Stomach (tissue), 9 donors: ENCODE data around the gene FANCC. TPM values are rescaled to one million over a fixed set of nuclear protein-coding genes. Genes with fewer than 3 reads are reported as not detected.

Source experiments
- DNase-seq, 2 donors: peaks; one replicate each; pipeline versions ENCODE4 v3.0.0 to v3.0.0-alpha.2; 2013 to 2019
- H3K27ac ChIP-seq, 5 donors: fragments of 200-600 bp in 4 of 5; sonication (generic) in 4 of 5; one replicate each; pipeline ENCODE4 v1.5.1; 2013 to 2019; ENCODE audit warnings: mild to moderate bottlenecking in 1 of 5, moderate library complexity in 1 of 5
- H3K27me3 ChIP-seq, 3 donors: fragments of 200-600 bp; sonication (generic); one replicate each; pipeline ENCODE4 v1.5.1; 2017 to 2019; ENCODE audit warnings: mixed run types in 1 of 3
- H3K36me3 ChIP-seq, 4 donors: fragments of 200-600 bp; sonication (generic); 1 replicate in 3 of 4; 2 replicates in 1 of 4; pipeline ENCODE4 v1.5.1; 2016 to 2019
- H3K4me1 ChIP-seq, 4 donors: fragments of 200-600 bp; sonication (generic); one replicate each; pipeline ENCODE4 v1.5.1; 2016 to 2019
- H3K4me3 ChIP-seq, 4 donors: fragments of 200-600 bp; sonication (generic) in 3 of 4; one replicate each; pipeline ENCODE4 v1.5.1; 2016 to 2019; ENCODE audit warnings: mild to moderate bottlenecking in 1 of 4
- H3K9me3 ChIP-seq, 4 donors: fragments of 200-600 bp; sonication (generic); one replicate each; pipeline ENCODE4 v1.5.1; 2016 to 2019
- EP300 ChIP-seq: sonication (generic); formaldehyde crosslinking; IDR thresholded peaks from one replicate; pipeline ENCODE4 v1.6.1; 2017; ENCODE audit warnings: antibody characterized with exemption
- POLR2A ChIP-seq, 4 donors: fragments of 450-650 bp; IDR thresholded peaks; one replicate each; pipeline ENCODE4 v1.6.1; 2016; ENCODE audit warnings: antibody characterized with exemption in 4 of 4, control low read depth in 2 of 4, mild to moderate bottlenecking in 1 of 4, moderate library complexity in 1 of 4
- POLR2AphosphoS5 ChIP-seq, 3 donors: sonication (generic); formaldehyde crosslinking; IDR thresholded peaks; one replicate each; pipeline ENCODE4 v1.6.1; 2016; ENCODE audit warnings: antibody characterized with exemption in 3 of 3
- WGBS, 5 donors: extraction: QIAGEN DNeasy Blood & Tissue Kit in 3 of 5; methylation state at CpG; one replicate each; pipeline versions ENCODE4 v1.1.5 to v1.1.7; 2013 to 2018; 5-methylcytosine and 5-hydroxymethylcytosine counted together
- intact Hi-C: fragments of 100-400 bp; cut with DNase I; formaldehyde crosslinking; loops from one replicate; pipeline ENCODE4 v1.15.1; 2023; ENCODE audit warnings: low total_unique reads
- polyA plus RNA-seq, 3 donors: library from polyadenylated mRNA; stranded (reverse); fragments of 200-250 nt; gene quantifications; one replicate each; pipeline ENCODE4 v1.2.3, GENCODE V29; 2013
- total RNA-seq, 5 donors: library from RNA; depleted of rRNA; stranded (reverse); fragments of >200 nt; gene quantifications; one replicate each; pipeline versions ENCODE4 v1.1.0 to v1.2.3, GENCODE V29; 2014 to 2016
- TF ChIP-seq, protein P1 (sequence below), 7 experiments: fragments of 450-650 bp in 4 of 7; fragments of 200-600 bp in 3 of 7; sonication (generic) in 3 of 7; IDR thresholded peaks; one replicate each; pipeline ENCODE4 v1.5.1; 2016 to 2019; ENCODE audit warnings: antibody characterized with exemption in 7 of 7, control low read depth in 2 of 7, mild to moderate bottlenecking in 1 of 7
- donor health status: healthy with polysubstance abuse.
- donor health status: Bipolar disorder and iron deficiency.
- donor health status: healthy.

Gene FANCC
- total and polyA plus RNA-seq, 8 donors = 3.1 to 24.5 (median 7.1) TPM

DNA sequence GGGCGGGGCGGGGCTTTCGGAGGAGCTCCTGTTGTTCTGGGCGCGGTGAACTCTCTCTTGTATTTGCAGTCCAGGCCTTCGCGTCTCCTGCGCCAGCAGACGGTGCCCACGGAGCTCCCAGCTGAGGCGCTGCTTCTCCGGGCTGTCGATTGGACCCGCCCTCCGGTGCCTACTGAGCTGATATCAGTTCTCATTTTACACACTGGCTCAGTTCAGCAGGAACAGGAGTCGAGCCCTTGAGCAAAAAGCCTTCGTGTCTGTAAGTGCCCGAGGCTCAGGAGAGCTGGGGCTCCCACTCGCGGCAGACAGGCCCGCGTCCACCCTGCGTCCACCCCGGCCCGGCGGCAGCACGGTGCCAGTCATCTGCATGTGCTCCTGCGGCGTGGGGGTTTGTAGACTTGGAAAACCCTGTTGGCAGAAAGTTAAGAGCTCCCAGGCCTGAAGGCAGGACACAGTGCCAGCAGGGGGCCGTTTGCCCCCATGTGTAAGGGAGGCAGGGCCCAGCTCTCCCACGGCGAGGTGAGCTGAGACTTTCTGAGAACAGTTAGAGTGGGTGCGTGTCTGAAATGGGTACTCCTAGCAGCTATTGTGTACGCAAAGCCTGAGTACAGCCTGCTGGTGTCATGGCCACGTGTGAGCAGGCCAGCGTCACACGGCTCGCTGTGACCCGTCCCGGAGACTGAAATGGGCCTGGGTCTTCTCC lies 231.5 kb downstream of the FANCC start:
- DNase-seq = peak; percentile 77 to 91
- H3K27me3 ChIP-seq = no peaks in the 10 kb centered on the region
- peak overlapping the region; percentile 73 to 91 (median 82) for H3K27ac ChIP-seq
- H3K4me1 ChIP-seq = peaks cover 53 to 99% (median 76%) of the 10 kb centered on the region in 4 donors
- peaks cover 36 to 76% (median 55%) of the 10 kb centered on the region in 4 donors for H3K36me3 ChIP-seq
- TF ChIP-seq POLR2A (IDR thresholded peaks at IDR 0.05) (no peak), EP300 (no peak), POLR2AphosphoS5 (IDR thresholded peaks at IDR 0.05) (peak in 1 of 3 donors; percentile 38)
- TF ChIP-seq, protein P1, sequence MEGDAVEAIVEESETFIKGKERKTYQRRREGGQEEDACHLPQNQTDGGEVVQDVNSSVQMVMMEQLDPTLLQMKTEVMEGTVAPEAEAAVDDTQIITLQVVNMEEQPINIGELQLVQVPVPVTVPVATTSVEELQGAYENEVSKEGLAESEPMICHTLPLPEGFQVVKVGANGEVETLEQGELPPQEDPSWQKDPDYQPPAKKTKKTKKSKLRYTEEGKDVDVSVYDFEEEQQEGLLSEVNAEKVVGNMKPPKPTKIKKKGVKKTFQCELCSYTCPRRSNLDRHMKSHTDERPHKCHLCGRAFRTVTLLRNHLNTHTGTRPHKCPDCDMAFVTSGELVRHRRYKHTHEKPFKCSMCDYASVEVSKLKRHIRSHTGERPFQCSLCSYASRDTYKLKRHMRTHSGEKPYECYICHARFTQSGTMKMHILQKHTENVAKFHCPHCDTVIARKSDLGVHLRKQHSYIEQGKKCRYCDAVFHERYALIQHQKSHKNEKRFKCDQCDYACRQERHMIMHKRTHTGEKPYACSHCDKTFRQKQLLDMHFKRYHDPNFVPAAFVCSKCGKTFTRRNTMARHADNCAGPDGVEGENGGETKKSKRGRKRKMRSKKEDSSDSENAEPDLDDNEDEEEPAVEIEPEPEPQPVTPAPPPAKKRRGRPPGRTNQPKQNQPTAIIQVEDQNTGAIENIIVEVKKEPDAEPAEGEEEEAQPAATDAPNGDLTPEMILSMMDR (IDR thresholded peaks at IDR 0.05) = no peak
- WGBS, 5 donors = 37 to 60% (median 52%) methylated on average over 35 to 40 of the region's 40 CpGs
- no peak overlapping the region for H3K4me3 ChIP-seq
- intact Hi-C loops = no loop called here
- H3K9me3 ChIP-seq = no peaks in the 10 kb centered on the region

DNA sequence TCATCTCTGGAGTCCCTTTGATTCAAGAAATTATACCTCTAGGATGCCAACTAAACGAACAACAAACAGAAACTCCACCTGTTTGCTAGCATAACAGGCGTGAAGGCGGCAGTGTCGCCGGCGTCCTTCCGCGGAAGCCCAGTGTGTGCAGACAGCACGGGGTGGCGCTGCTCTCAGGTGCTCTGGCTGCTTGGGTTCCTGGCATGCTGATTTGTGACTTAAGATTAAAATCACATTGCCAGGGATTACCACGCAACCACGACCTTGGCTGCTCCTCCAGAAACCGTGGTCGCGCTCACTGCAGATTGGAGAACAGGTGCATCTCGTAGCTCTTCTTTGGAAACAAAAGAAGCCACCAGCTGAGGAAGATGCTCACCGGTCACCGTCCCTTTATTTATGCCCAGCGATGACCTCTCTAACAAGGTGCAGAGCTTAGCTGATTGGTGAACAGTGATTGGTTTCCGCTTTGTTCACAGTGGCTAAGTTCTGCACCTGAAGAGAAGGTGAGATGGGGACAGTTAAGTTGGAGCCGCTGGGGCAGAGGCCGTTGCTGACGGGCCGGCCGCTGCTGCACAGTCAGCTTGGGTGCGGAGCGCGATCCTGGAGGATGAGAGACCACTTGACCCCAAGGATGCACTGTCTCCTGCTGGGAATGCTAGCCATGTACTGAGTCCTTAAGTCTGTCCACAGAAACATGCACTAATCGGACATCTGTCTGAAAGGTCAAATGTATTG lies 232.3 kb downstream of the FANCC start:
- Histone ChIP-seq H3K27ac (peak overlapping the region; percentile 73 to 91 (median 82)), H3K9me3 (no peaks in the 10 kb centered on the region), H3K4me1 (peaks cover 45 to 99% (median 74%) of the 10 kb centered on the region in 4 donors), H3K27me3 (no peaks in the 10 kb centered on the region), H3K36me3 (peaks cover 44 to 84% (median 62%) of the 10 kb centered on the region in 4 donors), H3K4me3 (no peak overlapping the region)
- WGBS, 5 donors = 56 to 82% (median 69%) methylated on average over 26 to 29 of the region's 29 CpGs
- DNase-seq = peak in 1 of 2 donors; percentile 65
- TF ChIP-seq POLR2AphosphoS5 (IDR thresholded peaks at IDR 0.05) (peak in 1 of 3 donors; percentile 11), EP300 (no peak), POLR2A (IDR thresholded peaks at IDR 0.05) (no peak)
- TF ChIP-seq, protein P1 (IDR thresholded peaks at IDR 0.05) = no peak
- intact Hi-C loops = no loop called here

DNA sequence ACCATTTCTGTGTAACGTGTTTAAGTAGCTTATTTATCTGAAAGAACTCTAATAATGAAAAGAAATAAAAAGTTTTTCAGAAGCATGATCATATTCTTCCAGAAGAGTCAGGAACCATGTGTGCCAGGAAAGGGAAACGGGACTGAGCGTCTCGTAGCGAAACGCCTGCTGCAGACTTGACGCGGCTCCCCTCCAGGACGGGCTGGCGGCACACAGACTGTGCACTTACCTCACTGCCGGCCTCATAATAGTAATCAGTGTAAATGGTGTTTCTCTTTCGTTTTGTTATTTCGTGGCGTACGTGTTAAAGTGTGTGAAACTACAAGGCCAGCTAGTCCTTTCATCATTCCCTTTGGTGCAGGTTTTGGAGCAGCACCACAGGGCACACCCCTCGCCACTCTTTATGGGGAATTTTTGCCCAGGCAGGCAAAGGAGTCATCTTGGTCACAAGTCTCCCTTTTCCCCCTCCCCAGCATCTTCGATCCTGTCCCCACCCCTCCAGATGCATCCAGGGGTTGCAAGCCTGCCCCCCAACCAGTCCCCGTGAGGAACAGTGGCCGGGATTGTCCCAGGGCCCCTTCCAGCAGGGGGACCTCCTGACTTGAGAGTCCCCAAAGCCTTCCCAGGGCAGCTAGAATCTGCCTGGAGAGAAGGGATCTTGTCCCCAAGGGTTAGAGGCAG lies 233.1 kb downstream of the FANCC start:
- H3K4me3 ChIP-seq = no peak overlapping the region
- 63 to 85% (median 69%) methylated on average over 17 to 19 of the region's 19 CpGs for WGBS, 5 donors
- peaks cover 44 to 99% (median 74%) of the 10 kb centered on the region in 4 donors for H3K4me1 ChIP-seq
- intact Hi-C loops = no loop called here
- H3K9me3 ChIP-seq = no peaks in the 10 kb centered on the region
- peaks cover 45 to 86% (median 62%) of the 10 kb centered on the region in 4 donors for H3K36me3 ChIP-seq
- TF ChIP-seq POLR2AphosphoS5 (IDR thresholded peaks at IDR 0.05) = peak; percentile 10 to 39 (median 30)
- TF ChIP-seq, protein P1 (IDR thresholded peaks at IDR 0.05) = no peak
- DNase-seq = no peak
- peak overlapping the region; percentile 22 to 91 (median 82) for H3K27ac ChIP-seq
- no peaks in the 10 kb centered on the region for H3K27me3 ChIP-seq

DNA sequence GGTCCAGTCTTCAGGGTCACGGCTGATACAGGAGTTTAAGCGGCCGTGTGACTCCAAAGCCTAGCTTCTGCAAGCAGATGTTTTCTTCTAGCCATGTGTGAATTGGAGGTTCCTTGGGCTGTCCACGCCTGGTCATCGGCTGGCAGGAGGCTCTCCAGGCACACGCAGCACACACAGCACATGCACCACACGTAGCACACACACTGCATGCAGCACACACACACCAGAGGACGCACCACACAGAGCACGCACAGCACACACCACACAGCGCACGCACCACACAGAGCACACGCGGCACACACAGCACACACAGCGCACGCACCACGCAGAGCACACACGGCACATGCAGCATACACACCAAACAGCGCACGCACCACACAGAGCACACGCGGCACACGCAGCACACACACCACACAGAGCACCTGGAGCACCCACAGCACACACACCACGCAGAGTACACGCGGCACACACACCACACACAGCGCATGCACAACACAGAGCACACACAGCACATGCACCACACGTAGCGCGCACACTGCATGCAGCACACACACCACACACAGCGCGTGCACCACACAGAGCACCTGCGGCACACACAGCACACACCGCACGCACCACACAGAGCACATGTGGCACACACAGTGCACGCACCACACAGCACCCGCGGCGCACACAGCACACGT lies 234.3 kb downstream of the FANCC start:
- H3K9me3 ChIP-seq = no peaks in the 10 kb centered on the region
- H3K36me3 ChIP-seq = peaks cover 45 to 74% (median 62%) of the 10 kb centered on the region in 4 donors
- peak overlapping the region; percentile 13 to 91 (median 82) for H3K27ac ChIP-seq
- TF ChIP-seq EP300 (no peak), POLR2AphosphoS5 (IDR thresholded peaks at IDR 0.05) (no peak), POLR2A (IDR thresholded peaks at IDR 0.05) (no peak)
- H3K27me3 ChIP-seq = no peaks in the 10 kb centered on the region
- H3K4me3 ChIP-seq = no peak overlapping the region
- DNase-seq = no peak
- intact Hi-C loops = no loop called here
- 81 to 92% (median 90%) methylated on average over 35 to 39 of the region's 39 CpGs for WGBS, 5 donors
- peaks cover 46 to 99% (median 74%) of the 10 kb centered on the region in 4 donors for H3K4me1 ChIP-seq
